Right ventricle myocardium superior (tissue), 1 donor: Measurements from ENCODE around the gene TRPV6. TPM values are rescaled to one million over a fixed set of nuclear protein-coding genes. Genes with fewer than 3 reads are reported as not detected.

ENCODE experiments used
- ATAC-seq: fragments of 200-7000 bp; cut with Tn5 transposase; one replicate; pipeline ENCODE4 v1.9.1; 2020; ENCODE audit warnings: mild to moderate bottlenecking; ENCODE audit not compliant: poor library complexity
- DNase-seq: peaks from one replicate; pipeline ENCODE4 v3.0.0-alpha.2; 2020
- intact Hi-C: fragments of 100-400 bp; cut with DNase I; formaldehyde crosslinking; loops from one replicate; pipeline ENCODE4 v1.11.2; 2022
- long read RNA-seq: library from polyadenylated mRNA; unstranded; transcript quantifications from one replicate; pipeline ENCODE4 v2.0.0, GENCODE V29; 2021
- total RNA-seq: library from RNA; stranded (reverse); fragmentation: NEBNext Ultra II Directional; extraction: Animal tissue kit (Norgen Biotek cat#: 25700); gene quantifications from one replicate; pipeline ENCODE4 v1.2.1, GENCODE V29; 2021
- donor health status: DM: no; HTN: yes; CAD: no; lungs with severe emphysema.

The TRPV6 gene
- not detected for total RNA-seq
- long read RNA-seq = 0 reads

- intact Hi-C loops = no loop called here
- ATAC-seq (no peak), DNase-seq (no peak)
Observed at GRCh38 chr7:142885311-142886230, at the start of gene TRPV6. Gene TRPV6, minus strand, starts transcription at chr7:142885745.

GRCh38 chr7:142934056-142934455 is 48.5 kb upstream of the TRPV6 start:
- ATAC-seq (no peak), DNase-seq (no peak)
- intact Hi-C loops = no loop called here

- DNase-seq (no peak), ATAC-seq (no peak)
- intact Hi-C loops = no loop called here
Observed at GRCh38 chr7:142933624-142934023, 48.1 kb upstream of the TRPV6 start, which contains the start of gene TRPV5. Gene TRPV5, minus strand, starts transcription at chr7:142933746. Its CDS starts 287 bp downstream, at chr7:142933459.

GRCh38 chr7:142933092-142933475 is 47.5 kb upstream of the TRPV6 start:
- no peak for DNase-seq
- intact Hi-C loops = no loop called here
- no peak for ATAC-seq

GRCh38 chr7:142932386-142933091 is 47.0 kb upstream of the TRPV6 start:
- ATAC-seq (no peak), DNase-seq (no peak)
- intact Hi-C loops = no loop called here

- DNase-seq (no peak), ATAC-seq (no peak)
- intact Hi-C loops = no loop called here
Observed at GRCh38 chr7:142930126-142930730, 44.7 kb upstream of the TRPV6 start.

GRCh38 chr7:142927949-142928348 is 42.4 kb upstream of the TRPV6 start:
- ATAC-seq (no peak), DNase-seq (no peak)
- intact Hi-C loops = no loop called here

GRCh38 chr7:142927085-142927745 is 41.7 kb upstream of the TRPV6 start:
- no peak for DNase-seq
- intact Hi-C loops = no loop called here
- ATAC-seq = peak; percentile 70

GRCh38 chr7:142925413-142925812 is 39.9 kb upstream of the TRPV6 start:
- no peak for ATAC-seq
- no peak for DNase-seq
- intact Hi-C loops = no loop called here

GRCh38 chr7:142923391-142923790 is 37.8 kb upstream of the TRPV6 start:
- no peak for DNase-seq
- intact Hi-C loops = no loop called here

GRCh38 chr7:142919656-142920055 is 34.1 kb upstream of the TRPV6 start:
- ATAC-seq (no peak), DNase-seq (no peak)
- intact Hi-C loops = no loop called here

More at GRCh38 chr7:142923391-142923790, 37.8 kb upstream of the TRPV6 start:
- ATAC-seq = no peak

- DNase-seq (no peak), ATAC-seq (no peak)
- intact Hi-C loops = no loop called here
Observed at GRCh38 chr7:142918901-142919300, 33.4 kb upstream of the TRPV6 start.

GRCh38 chr7:142917447-142917846 is 31.9 kb upstream of the TRPV6 start:
- ATAC-seq = no peak

GRCh38 chr7:142916508-142916907 is 31.0 kb upstream of the TRPV6 start:
- ATAC-seq (no peak), DNase-seq (no peak)
- intact Hi-C loops = no loop called here

More at GRCh38 chr7:142917447-142917846, 31.9 kb upstream of the TRPV6 start:
- DNase-seq = no peak
- intact Hi-C loops = no loop called here

GRCh38 chr7:142915315-142915714 is 29.8 kb upstream of the TRPV6 start:
- DNase-seq (no peak), ATAC-seq (no peak)
- intact Hi-C loops = no loop called here

GRCh38 chr7:142914121-142914520 is 28.6 kb upstream of the TRPV6 start:
- intact Hi-C loops = no loop called here
- ATAC-seq (no peak), DNase-seq (no peak)

- DNase-seq (no peak), ATAC-seq (no peak)
- intact Hi-C loops = no loop called here
Observed at GRCh38 chr7:142913566-142913965, 28.0 kb upstream of the TRPV6 start.

- ATAC-seq = no peak
- intact Hi-C loops = no loop called here
Observed at GRCh38 chr7:142913051-142913450, 27.5 kb upstream of the TRPV6 start.

GRCh38 chr7:142910481-142910880 is 24.9 kb upstream of the TRPV6 start:
- ATAC-seq (no peak), DNase-seq (no peak)
- intact Hi-C loops = no loop called here

More at GRCh38 chr7:142913051-142913450, 27.5 kb upstream of the TRPV6 start:
- no peak for DNase-seq
